OCI-LY7 (cell line): Measurements from ENCODE around the gene GLB1L3.

Experiments
- CTCF ChIP-seq: fragments of 200-600 bp; sonication (generic); conservative IDR thresholded peaks from 2 replicates; pipeline ENCODE4 v1.5.1; 2014; ENCODE audit warnings: mild to moderate bottlenecking, antibody characterized with exemption, low read length, moderate library complexity, mixed read lengths
- EZH2phosphoT487 ChIP-seq: fragments of 200-600 bp; sonication (generic); IDR thresholded peaks from 2 replicates; pipeline ENCODE4 v1.6.1; 2018; ENCODE audit warnings: low read depth, borderline replicate concordance, mild to moderate bottlenecking, mixed run types, antibody characterized with exemption, low read length, moderate library complexity, mixed read lengths

- no peak for TF ChIP-seq CTCF
- TF ChIP-seq EZH2phosphoT487, result no peak
Measured at GRCh38 chr11:134357545-134357839, 81.3 kb downstream of the GLB1L3 start.
